A673 (cell line): Measurements from ENCODE around the gene HNF1B.

Experiments used
- CTCF ChIP-seq: fragments of 300-800, 200-600 bp; sonication (generic); conservative IDR thresholded peaks from 2 replicates; pipeline ENCODE4 v1.5.1; 2017; ENCODE audit warnings: low read depth, mild to moderate bottlenecking, antibody characterized with exemption, low read length, moderate library complexity, mixed read lengths
- EZH2 ChIP-seq: fragments of 200-600 bp; sonication (generic); IDR thresholded peaks from 2 replicates; pipeline ENCODE4 v1.6.1; 2017; ENCODE audit warnings: borderline replicate concordance, low read depth, mild to moderate bottlenecking, mixed read lengths, antibody characterized with exemption, low read length; ENCODE audit not compliant: poor library complexity, severe bottlenecking

GRCh38 chr17:37711113-37711512 is 33.7 kb downstream of the HNF1B start:
- TF ChIP-seq CTCF (no peak), EZH2 (no peak)
